Spleen (tissue), 7 donors: ENCODE measurements around the gene ZDHHC9.

Experiments
- CTCF ChIP-seq, 11 experiments: fragments of 200-600 bp in 7 of 11; fragments of 450-650 bp in 4 of 11; sonication (generic) in 4 of 11; IDR thresholded peaks in 8 of 11; conservative IDR thresholded peaks in 3 of 11; 1 replicate in 7 of 11; 2 replicates in 4 of 11; pipeline versions ENCODE4 v1.4.0 to v1.8.0; 2016 to 2021; ENCODE audit warnings: antibody characterized with exemption in 11 of 11, inconsistent platforms in 4 of 11, mild to moderate bottlenecking in 1 of 11
- POLR2A ChIP-seq, 3 donors: fragments of 450-650 bp; IDR thresholded peaks; one replicate each; pipeline ENCODE4 v1.5.1; 2017; ENCODE audit warnings: antibody characterized with exemption in 3 of 3, mild to moderate bottlenecking in 1 of 3
- donor health status: DM: no; HTN: no; CAD: no; lungs with moderate emphysema.
- donor health status: DM: no; HTN: no; CAD: no.
- donor health status: DM: no; HTN: no; CAD: no.

GRCh38 chrX:129784371-129784770, 59.3 kb downstream of the ZDHHC9 start:
- no peak for TF ChIP-seq CTCF (IDR thresholded peaks at IDR 0.05 in 8 of 11, conservative IDR thresholded peaks at IDR 0.05 in 3 of 11)
- no peak for TF ChIP-seq POLR2A (IDR thresholded peaks at IDR 0.05)
